SK-N-SH (cell line): Measurements from ENCODE around the gene TRIM65. TPM values are rescaled to one million over a fixed set of nuclear protein-coding genes. Genes with fewer than 3 reads are reported as not detected.

ENCODE experiments used
- CTCF ChIA-PET: fragments of 300-600, 350-600 bp; formaldehyde crosslinking; extraction: SDS; loops from one replicate; lab custom pipeline; 2021; lab: Yijun Ruan, JAX
- POLR2A ChIA-PET: fragments of 350-600 bp; sonication (Branson Sonifier 250); formaldehyde crosslinking; extraction: SDS; loops from one replicate; lab custom pipeline; 2020; ENCODE audit warnings: antibody characterized with exemption, inconsistent platforms; lab: Yijun Ruan, JAX
- DNase-seq: peaks from one replicate; pipeline ENCODE4 v3.0.0; 2012
- H2AFZ ChIP-seq: fragments of 200-600 bp; sonication (generic); 2 replicates; pipeline ENCODE4 v1.8.1; 2016; ENCODE audit warnings: antibody characterized with exemption, mild to moderate bottlenecking, low read depth
- H3F3A ChIP-seq: fragments of 200-600 bp; sonication (generic); replicated peaks from 2 replicates; pipeline ENCODE3; 2016; ENCODE audit warnings: antibody characterized with exemption, mild to moderate bottlenecking; ENCODE audit not compliant: insufficient read depth
- H3K27ac ChIP-seq, 2 experiments: fragments of 200-500 bp in 1 of 2; fragments of 200-600 bp in 1 of 2; sonication (Bioruptor generic) in 1 of 2; sonication (generic), shearing (Covaris generic) in 1 of 2; 2 replicates each; pipeline versions ENCODE4 v1.5.1 to v1.6.1; 2014 to 2016; ENCODE audit warnings: low read depth in 2 of 2, inconsistent platforms in 1 of 2, low read length in 1 of 2, mild to moderate bottlenecking in 1 of 2, mixed read lengths in 1 of 2
- H3K27me3 ChIP-seq: fragments of 200-600 bp; sonication (generic), shearing (Covaris generic); 2 replicates; pipeline ENCODE4 v1.6.1; 2016; ENCODE audit warnings: mixed run types; ENCODE audit not compliant: insufficient read depth
- H3K36me3 ChIP-seq, 2 experiments: fragments of 200-500 bp in 1 of 2; fragments of 200-600 bp in 1 of 2; sonication (Bioruptor generic) in 1 of 2; sonication (generic) in 1 of 2; replicated peaks in 1 of 2; 2 replicates each; pipeline versions ENCODE3 to v1.5.1; 2014 to 2016; ENCODE audit warnings: low read length in 1 of 2, mild to moderate bottlenecking in 1 of 2; ENCODE audit not compliant: insufficient read depth in 2 of 2, control insufficient read depth in 1 of 2
- H3K4me1 ChIP-seq, 2 experiments: fragments of 200-500 bp in 1 of 2; fragments of 200-600 bp in 1 of 2; sonication (Bioruptor generic) in 1 of 2; sonication (generic), shearing (Covaris generic) in 1 of 2; 2 replicates each; pipeline versions ENCODE4 v1.5.1 to v1.6.1; 2014 to 2016; ENCODE audit warnings: low read depth in 1 of 2, low read length in 1 of 2, mixed run types in 1 of 2; ENCODE audit not compliant: insufficient read depth in 2 of 2, control insufficient read depth in 1 of 2
- H3K4me2 ChIP-seq: fragments of 200-600 bp; sonication (generic), shearing (Covaris generic); 2 replicates; pipeline ENCODE4 v1.6.1; 2017; ENCODE audit warnings: mixed run types
- H3K4me3 ChIP-seq, 2 experiments: fragments of 200-500 bp in 1 of 2; fragments of 200-600 bp in 1 of 2; sonication (Bioruptor generic) in 1 of 2; sonication (generic), shearing (Covaris generic) in 1 of 2; 2 replicates each; pipeline versions ENCODE4 v1.5.1 to v1.8.1; 2014 to 2016; ENCODE audit warnings: low read depth in 2 of 2, inconsistent platforms in 1 of 2, low read length in 1 of 2, mild to moderate bottlenecking in 1 of 2, mixed read lengths in 1 of 2, moderate library complexity in 1 of 2
- H3K79me2 ChIP-seq: fragments of 200-600 bp; sonication (generic); 2 replicates; pipeline ENCODE4 v1.8.1; 2017; ENCODE audit warnings: mild to moderate bottlenecking; ENCODE audit not compliant: insufficient read depth
- H3K9ac ChIP-seq: fragments of 200-600 bp; sonication (generic); 2 replicates; pipeline ENCODE4 v1.6.1; 2017; ENCODE audit warnings: mixed run types
- H3K9me2 ChIP-seq: fragments of 200-600 bp; sonication (generic); 2 replicates; pipeline ENCODE4 v1.6.1; 2017; ENCODE audit warnings: mixed run types
- H3K9me3 ChIP-seq: fragments of 200-600 bp; sonication (generic); 2 replicates; pipeline ENCODE4 v1.6.1; 2017; ENCODE audit warnings: mixed run types, mild to moderate bottlenecking, moderate library complexity
- H4K20me1 ChIP-seq: fragments of 200-600 bp; sonication (generic); 2 replicates; pipeline ENCODE4 v1.6.1; 2017; ENCODE audit warnings: mild to moderate bottlenecking, mixed run types; ENCODE audit not compliant: insufficient read depth
- CHD2 ChIP-seq: fragments of 150-350 bp; IDR thresholded peaks from 2 replicates; pipeline ENCODE4 v1.6.1; 2018; ENCODE audit warnings: low read length; ENCODE audit not compliant: partially characterized antibody
- EZH2phosphoT487 ChIP-seq: fragments of 200-600 bp; sonication (generic); IDR thresholded peaks from 2 replicates; pipeline ENCODE4 v1.6.1; 2017; ENCODE audit warnings: low read depth, mixed run types, mild to moderate bottlenecking, antibody characterized with exemption, moderate library complexity, borderline replicate concordance
- FOSL2 ChIP-seq: IDR thresholded peaks from 2 replicates; pipeline ENCODE4 v1.4.0; 2012; ENCODE audit warnings: low read depth, mild to moderate bottlenecking, moderate library complexity, borderline replicate concordance
- FOXJ3 ChIP-seq: sonication (generic); formaldehyde crosslinking; IDR thresholded peaks from 2 replicates; pipeline ENCODE4 v1.5.1; 2020; ENCODE audit warnings: mild to moderate bottlenecking, missing genetic modification reagents
- GATA2 ChIP-seq: sonication (generic); formaldehyde crosslinking; IDR thresholded peaks from 2 replicates; pipeline ENCODE4 v1.5.0; 2020; ENCODE audit warnings: mild to moderate bottlenecking, missing genetic modification reagents
- NFIC ChIP-seq: IDR thresholded peaks from 2 replicates; pipeline ENCODE4 v1.4.0; 2012; ENCODE audit warnings: borderline replicate concordance
- POLR2AphosphoS5 ChIP-seq: IDR thresholded peaks from 2 replicates; pipeline ENCODE4 v1.6.1; 2012; ENCODE audit warnings: low read depth, low read length
- RAD21 ChIP-seq: IDR thresholded peaks from 2 replicates; pipeline ENCODE4 v1.6.1; 2012; ENCODE audit warnings: mild to moderate bottlenecking, low read length
- RFX5 ChIP-seq: IDR thresholded peaks from 2 replicates; pipeline ENCODE4 v1.6.1; 2012; ENCODE audit warnings: mild to moderate bottlenecking, improper control_type of control experiment, low read length
- TAF1 ChIP-seq: IDR thresholded peaks from 2 replicates; pipeline ENCODE4 v1.6.1; 2012; ENCODE audit warnings: low read depth, mild to moderate bottlenecking, low read length, moderate library complexity, borderline replicate concordance
- TCF12 ChIP-seq: IDR thresholded peaks from 2 replicates; pipeline ENCODE4 v1.4.0; 2012
- YY1 ChIP-seq: IDR thresholded peaks from 2 replicates; pipeline ENCODE4 v1.4.0; 2012; ENCODE audit warnings: low read depth, mild to moderate bottlenecking
- WGBS: methylation state at CpG from one replicate; pipeline ENCODE4 v1.1.6; 2017; ENCODE audit warnings: low lambda C conversion rate; 5-methylcytosine and 5-hydroxymethylcytosine counted together
- polyA plus RNA-seq, 3 experiments: library from polyadenylated mRNA; depleted of rRNA; stranded (reverse); fragments of >200 nt; gene quantifications; 2 replicates each; pipeline ENCODE4 v1.2.3, GENCODE V29; 2012
- TF ChIP-seq, protein P1 (sequence below): IDR thresholded peaks from 2 replicates; pipeline ENCODE4 v1.4.0; 2012; ENCODE audit warnings: low read depth, borderline replicate concordance
- TF ChIP-seq, protein P2 (sequence below): IDR thresholded peaks from 2 replicates; pipeline ENCODE4 v1.6.1; 2012; ENCODE audit warnings: mild to moderate bottlenecking, low read depth, low read length, moderate library complexity
- TF ChIP-seq, protein P3 (sequence below): IDR thresholded peaks from 2 replicates; pipeline ENCODE4 v1.4.0; 2012; ENCODE audit warnings: low read depth, borderline replicate concordance

TRIM65 gene
- polyA plus RNA-seq, 1 of the 3 experiments (the other 2 are of a cell fraction): 13.1 TPM

DNA sequence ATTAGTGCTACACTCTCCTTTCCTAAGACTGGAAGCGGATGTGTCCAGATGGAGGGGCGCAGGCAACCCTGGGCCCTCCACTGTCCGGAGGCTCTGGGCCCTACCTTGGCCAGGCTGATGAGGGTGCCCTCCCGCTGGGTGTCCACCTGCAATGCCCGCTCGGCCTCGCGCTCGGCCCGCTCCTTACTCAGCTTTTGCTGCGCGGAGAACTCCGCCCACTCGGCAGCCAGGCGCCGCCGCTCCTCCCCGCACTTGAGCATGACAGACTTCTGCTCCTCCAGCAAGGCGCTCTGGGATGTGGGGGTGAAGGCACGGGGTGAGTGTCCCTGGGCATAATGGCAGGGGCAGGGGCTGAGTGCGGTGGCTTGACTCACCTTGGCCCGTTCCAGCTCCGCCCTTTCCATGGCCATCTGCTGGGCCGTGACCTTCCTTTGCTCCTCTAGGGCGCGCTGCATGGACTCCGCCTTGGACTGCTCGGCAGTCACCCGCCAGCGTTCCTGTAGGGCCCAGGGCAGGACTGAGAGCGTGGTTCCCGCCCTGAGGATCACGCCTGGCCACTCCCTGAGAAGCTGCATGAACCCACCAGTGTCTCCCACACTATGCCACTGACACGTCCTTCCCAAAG lies 18.0 kb upstream of the TRIM65 start:
- Histone ChIP-seq H3K27ac (no peak overlapping the region), H2AFZ (no peak overlapping the region), H3K9me3 (no peaks in the 10 kb centered on the region), H3F3A (no peaks in the 10 kb centered on the region), H3K4me2 (no peak overlapping the region), H3K27me3 (no peaks in the 10 kb centered on the region), H3K4me1 (peaks cover 0 to 10% of the 10 kb centered on the region in 2 experiments; a peak in 1 of 4 replicates), H3K36me3 (peaks cover 4 to 8% of the 10 kb centered on the region in 2 experiments), H3K9me2 (no peaks in the 10 kb centered on the region), H3K4me3 (no peak overlapping the region), H4K20me1 (no peaks in the 10 kb centered on the region), H3K79me2 (no peaks in the 10 kb centered on the region), H3K9ac (no peak overlapping the region)
- no peak for DNase-seq
- ChIA-PET POLR2A (no interaction called here), CTCF (interaction anchor here (0.6 to 5.3 kb wide), 7 partner anchors 10 to 116 kb away, joined by 3 to 28 read pairs (median 4); partner anchors contain the start of genes CDK3 and MRPL38)
- 96% methylated on average over 31 of the region's 34 CpGs for WGBS
- TF ChIP-seq, protein P1, sequence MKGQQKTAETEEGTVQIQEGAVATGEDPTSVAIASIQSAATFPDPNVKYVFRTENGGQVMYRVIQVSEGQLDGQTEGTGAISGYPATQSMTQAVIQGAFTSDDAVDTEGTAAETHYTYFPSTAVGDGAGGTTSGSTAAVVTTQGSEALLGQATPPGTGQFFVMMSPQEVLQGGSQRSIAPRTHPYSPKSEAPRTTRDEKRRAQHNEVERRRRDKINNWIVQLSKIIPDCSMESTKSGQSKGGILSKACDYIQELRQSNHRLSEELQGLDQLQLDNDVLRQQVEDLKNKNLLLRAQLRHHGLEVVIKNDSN: no peak
- TF ChIP-seq NFIC: no peak
- TF ChIP-seq GATA2: no peak
- no peak for TF ChIP-seq FOSL2
- TF ChIP-seq POLR2AphosphoS5: no peak
- no peak for TF ChIP-seq CHD2
- no peak for TF ChIP-seq FOXJ3 (CRISPR knock-in tag)
- TF ChIP-seq, protein P2, sequence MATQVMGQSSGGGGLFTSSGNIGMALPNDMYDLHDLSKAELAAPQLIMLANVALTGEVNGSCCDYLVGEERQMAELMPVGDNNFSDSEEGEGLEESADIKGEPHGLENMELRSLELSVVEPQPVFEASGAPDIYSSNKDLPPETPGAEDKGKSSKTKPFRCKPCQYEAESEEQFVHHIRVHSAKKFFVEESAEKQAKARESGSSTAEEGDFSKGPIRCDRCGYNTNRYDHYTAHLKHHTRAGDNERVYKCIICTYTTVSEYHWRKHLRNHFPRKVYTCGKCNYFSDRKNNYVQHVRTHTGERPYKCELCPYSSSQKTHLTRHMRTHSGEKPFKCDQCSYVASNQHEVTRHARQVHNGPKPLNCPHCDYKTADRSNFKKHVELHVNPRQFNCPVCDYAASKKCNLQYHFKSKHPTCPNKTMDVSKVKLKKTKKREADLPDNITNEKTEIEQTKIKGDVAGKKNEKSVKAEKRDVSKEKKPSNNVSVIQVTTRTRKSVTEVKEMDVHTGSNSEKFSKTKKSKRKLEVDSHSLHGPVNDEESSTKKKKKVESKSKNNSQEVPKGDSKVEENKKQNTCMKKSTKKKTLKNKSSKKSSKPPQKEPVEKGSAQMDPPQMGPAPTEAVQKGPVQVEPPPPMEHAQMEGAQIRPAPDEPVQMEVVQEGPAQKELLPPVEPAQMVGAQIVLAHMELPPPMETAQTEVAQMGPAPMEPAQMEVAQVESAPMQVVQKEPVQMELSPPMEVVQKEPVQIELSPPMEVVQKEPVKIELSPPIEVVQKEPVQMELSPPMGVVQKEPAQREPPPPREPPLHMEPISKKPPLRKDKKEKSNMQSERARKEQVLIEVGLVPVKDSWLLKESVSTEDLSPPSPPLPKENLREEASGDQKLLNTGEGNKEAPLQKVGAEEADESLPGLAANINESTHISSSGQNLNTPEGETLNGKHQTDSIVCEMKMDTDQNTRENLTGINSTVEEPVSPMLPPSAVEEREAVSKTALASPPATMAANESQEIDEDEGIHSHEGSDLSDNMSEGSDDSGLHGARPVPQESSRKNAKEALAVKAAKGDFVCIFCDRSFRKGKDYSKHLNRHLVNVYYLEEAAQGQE: no peak
- TF ChIP-seq RFX5: no peak
- TF ChIP-seq RAD21: no peak

DNA sequence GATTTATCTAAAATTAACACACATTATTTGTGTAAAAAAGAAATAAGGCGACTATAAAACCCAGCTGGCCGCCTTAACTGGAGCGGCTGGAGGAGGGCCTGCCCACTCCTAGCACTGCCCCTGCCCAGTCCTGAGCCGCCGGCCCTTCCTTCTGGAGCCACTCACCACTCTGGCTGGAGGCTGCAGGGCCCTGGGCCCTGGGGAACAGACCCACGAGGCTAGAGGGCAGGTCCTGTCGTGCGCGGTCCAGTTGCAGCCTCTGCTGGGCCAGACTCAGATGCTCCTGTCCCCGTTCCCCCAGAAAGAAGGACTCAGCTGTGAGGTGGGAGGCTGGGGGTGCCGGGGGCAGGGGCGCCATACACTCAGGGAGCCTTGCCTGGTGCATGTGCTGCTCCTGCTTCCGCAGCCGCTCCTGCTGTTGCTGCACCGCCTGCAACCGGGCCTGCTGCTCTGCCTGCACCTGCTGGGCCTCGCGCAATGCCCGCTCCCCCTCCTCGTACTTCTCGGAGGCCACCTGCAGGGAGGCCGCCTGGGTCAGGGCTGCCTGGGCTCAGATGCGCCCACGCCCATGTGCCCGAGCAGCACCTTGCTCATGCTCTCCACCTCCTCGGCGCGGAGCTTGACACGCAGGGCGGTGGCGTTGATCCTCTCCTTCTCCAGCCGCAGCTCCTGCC lies 16.9 kb upstream of the TRIM65 start:
- Histone ChIP-seq H3K4me3 (no peak overlapping the region), H3K27me3 (no peaks in the 10 kb centered on the region), H2AFZ (no peak overlapping the region), H3F3A (no peaks in the 10 kb centered on the region), H4K20me1 (no peaks in the 10 kb centered on the region), H3K4me2 (no peak overlapping the region), H3K36me3 (peaks cover 4 to 8% of the 10 kb centered on the region in 2 experiments), H3K9me2 (no peaks in the 10 kb centered on the region), H3K9me3 (no peaks in the 10 kb centered on the region), H3K27ac (no peak overlapping the region), H3K79me2 (no peaks in the 10 kb centered on the region), H3K4me1 (peaks cover 0 to 18% of the 10 kb centered on the region in 2 experiments; a peak in 1 of 4 replicates), H3K9ac (no peak overlapping the region)
- WGBS: 94% methylated on average over 25 of the region's 32 CpGs
- ChIA-PET CTCF (interaction anchor here (1.0 to 2.2 kb wide), 3 partner anchors 13 to 91 kb away, joined by 3 to 6 read pairs (median 4); partner anchors contain the start of gene TRIM65), POLR2A (no interaction called here)
- DNase-seq: no peak
- TF ChIP-seq EZH2phosphoT487: no peak
- TF ChIP-seq, protein P2: no peak
- TF ChIP-seq FOXJ3 (CRISPR knock-in tag): no peak
- no peak for TF ChIP-seq RFX5
- TF ChIP-seq YY1: no peak
- no peak for TF ChIP-seq TCF12
- TF ChIP-seq TAF1: no peak
- TF ChIP-seq, protein P3, sequence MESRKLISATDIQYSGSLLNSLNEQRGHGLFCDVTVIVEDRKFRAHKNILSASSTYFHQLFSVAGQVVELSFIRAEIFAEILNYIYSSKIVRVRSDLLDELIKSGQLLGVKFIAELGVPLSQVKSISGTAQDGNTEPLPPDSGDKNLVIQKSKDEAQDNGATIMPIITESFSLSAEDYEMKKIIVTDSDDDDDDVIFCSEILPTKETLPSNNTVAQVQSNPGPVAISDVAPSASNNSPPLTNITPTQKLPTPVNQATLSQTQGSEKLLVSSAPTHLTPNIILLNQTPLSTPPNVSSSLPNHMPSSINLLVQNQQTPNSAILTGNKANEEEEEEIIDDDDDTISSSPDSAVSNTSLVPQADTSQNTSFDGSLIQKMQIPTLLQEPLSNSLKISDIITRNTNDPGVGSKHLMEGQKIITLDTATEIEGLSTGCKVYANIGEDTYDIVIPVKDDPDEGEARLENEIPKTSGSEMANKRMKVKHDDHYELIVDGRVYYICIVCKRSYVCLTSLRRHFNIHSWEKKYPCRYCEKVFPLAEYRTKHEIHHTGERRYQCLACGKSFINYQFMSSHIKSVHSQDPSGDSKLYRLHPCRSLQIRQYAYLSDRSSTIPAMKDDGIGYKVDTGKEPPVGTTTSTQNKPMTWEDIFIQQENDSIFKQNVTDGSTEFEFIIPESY: no peak
- no peak for TF ChIP-seq FOSL2
- TF ChIP-seq POLR2AphosphoS5: no peak
